GM21529 (cell line): ENCODE data around the gene PSMD1.

Experiments used
- ATAC-seq: cut with Tn5 transposase; IDR thresholded peaks from one replicate; pipeline ENCODE4 v1.9.1; 2021; ENCODE audit not compliant: unreplicated experiment

The PSMD1 gene

GRCh38 chr2:231110551-231110950 is 53.9 kb downstream of the PSMD1 start:
- ATAC-seq: no peak

GRCh38 chr2:231111987-231112386 is 55.3 kb downstream of the PSMD1 start:
- ATAC-seq: no peak

DNA sequence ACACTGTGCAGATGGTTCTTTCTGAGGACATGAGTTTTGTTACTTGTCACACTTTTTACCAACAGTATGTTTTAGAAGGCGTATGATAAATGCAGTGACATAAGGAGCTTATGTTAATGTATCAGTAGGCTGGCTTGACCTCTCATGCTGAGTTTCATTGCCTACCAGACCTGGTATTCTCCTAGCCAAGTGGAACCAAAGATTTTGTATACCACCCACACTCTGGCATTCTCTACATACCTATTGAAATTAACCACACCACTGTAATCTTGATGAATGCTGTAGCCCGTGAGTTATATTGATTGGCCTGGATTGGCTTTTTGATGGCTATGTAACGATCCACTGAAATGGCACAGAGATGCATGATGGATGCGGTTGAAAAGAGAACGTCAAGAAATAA is 56.8 kb downstream of the PSMD1 start:
- ATAC-seq: no peak

DNA sequence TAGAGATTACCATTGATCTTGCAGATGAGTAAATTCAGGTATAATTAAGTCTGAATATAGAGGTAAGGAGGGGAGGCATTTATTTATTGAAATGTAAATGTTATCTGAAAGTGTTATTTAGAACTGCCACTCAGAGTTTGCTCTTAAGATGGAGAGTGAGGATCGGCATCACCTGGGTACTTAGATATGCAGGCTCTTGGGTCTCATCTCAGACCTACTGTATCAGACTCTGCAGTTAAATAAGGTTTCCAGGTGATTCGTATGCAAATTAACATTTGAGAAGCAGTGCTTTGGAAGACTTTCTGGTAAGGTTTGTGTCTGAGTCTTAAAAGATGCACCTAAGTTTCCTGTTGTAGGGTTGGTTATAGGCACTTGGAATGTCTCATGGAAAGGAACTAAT is 59.0 kb downstream of the PSMD1 start:
- no peak for ATAC-seq

DNA sequence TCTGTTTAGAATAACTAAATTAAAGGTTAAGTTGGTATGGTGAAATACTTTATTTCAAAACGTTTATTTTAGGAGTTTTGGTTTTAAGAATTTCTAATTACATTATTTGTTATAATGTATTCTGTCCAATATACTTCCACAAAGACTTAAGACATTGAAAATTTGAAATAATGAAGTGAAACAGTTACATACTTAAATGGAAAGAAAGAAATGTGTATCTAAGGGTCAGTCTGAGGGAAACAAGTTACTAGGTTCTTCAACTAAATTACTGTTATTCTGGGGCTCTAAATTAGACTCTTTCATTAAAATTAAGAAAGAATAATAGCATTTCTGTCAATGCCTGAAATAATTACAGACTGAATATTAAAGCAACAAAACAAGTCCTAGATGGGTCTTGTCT is 60.5 kb downstream of the PSMD1 start:
- ATAC-seq: no peak

GRCh38 chr2:231117922-231118613 is 61.4 kb downstream of the PSMD1 start:
- no peak for ATAC-seq

DNA sequence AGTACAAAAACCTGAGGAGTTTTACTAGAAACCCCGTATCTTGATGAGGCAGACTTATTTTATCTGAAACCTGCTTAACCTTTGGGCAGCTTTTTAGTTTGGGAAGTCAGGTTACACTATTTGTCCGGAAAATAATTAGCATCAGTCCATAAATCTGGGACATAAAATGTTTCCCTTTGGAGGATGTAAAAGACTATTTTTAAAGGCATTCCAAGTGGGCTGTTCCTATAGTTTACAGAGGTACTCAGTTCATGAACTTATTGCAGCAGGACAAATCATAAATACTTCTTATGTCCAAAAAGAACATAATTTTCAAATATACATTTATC is 61.9 kb downstream of the PSMD1 start:
- no peak for ATAC-seq

DNA sequence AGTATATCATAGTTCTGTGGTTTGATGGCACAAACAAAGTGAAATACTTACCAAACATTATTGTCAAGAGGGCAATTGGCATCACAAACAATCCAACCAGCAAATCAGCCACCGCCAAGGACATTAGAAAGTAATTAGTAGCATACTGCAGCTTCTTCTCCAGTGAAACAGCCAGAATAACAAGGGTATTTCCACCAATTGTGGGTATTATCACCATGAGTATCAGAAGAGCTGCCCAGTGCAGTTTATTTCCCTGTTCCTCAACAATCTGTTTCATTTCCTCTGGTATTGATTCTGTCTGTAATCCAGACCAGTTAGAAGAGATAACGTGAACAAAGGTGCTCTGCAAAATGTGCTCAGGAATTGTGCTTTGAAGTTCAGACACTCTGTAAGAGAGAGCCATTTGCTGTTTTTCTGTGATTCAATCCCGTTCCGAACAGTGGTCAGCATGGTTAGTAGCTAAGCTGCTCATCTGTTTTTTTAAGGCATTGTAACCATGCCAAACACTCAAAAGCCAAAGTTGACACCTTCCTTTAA is 66.8 kb downstream of the PSMD1 start:
- ATAC-seq: no peak

DNA sequence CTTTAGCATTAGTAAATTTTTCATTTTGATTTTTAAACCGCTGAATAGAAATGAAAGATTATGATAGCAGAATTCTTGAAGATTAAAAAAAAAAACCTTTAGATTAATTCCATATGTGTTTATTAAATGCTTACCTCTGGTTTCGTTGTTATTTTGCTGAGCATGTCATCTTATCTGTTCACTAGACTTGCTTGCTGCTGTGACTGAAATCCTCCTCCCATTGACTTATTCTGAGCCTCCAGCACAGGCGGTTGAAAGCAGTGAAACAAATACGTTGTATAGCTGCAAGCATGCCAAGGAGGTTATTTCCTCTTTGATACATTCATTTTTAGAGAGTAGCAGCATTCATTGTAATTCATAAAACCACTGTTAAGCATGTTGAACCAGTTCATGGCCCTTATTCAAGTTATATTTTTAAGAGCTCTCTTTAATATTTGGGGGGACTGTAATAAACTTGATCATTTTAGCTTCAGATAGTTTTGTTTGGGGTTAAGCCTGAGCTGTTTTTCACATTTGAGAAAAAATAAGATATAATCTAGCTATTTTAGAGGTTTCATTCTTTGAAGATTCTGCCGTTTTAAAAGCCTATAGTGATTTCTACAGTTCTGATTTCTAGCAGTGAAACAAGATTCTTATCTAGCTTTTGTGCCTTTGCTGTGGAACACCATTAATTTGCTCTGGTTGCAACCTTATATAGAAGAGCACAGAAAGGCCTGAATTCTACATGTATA is 68.3 kb downstream of the PSMD1 start, which contains the start of gene HTR2B:
TSS of gene HTR2B (minus strand) at position 205 of the 731 bp plus-strand sequence. CDS start 1,278 bp downstream, outside the sequence.
- no peak for ATAC-seq

DNA sequence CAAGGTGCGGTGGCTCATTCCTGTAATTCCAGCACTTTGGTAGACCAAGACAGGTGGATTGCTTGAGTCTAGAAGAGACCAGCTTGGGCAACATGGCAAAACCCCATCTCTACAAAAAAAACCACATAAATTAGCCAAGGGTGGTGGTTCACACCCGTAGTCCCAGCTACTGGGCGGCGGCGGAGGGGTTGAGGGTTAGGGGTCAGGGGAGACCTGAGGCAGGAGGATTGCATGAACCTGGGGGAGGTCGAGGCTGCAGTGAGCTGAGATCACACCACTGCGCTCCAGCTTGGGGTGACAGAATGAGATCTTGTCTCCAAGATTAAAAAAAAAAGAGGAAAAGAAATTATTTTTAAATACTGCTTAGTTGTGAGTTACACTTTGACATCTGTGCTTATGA is 69.5 kb downstream of the PSMD1 start:
- ATAC-seq: no peak

GRCh38 chr2:231127480-231127879 is 70.8 kb downstream of the PSMD1 start:
- ATAC-seq: no peak

DNA sequence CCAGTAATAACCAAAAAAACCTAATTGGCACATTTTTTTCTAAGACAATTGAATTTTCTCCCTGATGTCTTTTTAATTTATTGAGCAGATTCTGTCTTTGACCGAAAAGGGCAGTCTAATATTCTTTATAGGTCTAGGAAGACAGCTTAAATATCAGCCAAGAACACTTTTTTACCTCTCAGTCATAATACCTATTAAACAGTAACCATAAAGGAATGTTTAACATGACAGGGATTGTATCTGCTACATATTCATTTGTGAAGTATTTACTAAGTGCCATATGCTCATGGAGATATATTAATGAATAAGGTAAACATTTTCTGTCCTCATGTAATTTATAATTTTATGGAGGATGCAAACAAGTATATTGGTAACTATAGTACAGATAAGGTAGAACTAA is 71.3 kb downstream of the PSMD1 start:
- no peak for ATAC-seq

DNA sequence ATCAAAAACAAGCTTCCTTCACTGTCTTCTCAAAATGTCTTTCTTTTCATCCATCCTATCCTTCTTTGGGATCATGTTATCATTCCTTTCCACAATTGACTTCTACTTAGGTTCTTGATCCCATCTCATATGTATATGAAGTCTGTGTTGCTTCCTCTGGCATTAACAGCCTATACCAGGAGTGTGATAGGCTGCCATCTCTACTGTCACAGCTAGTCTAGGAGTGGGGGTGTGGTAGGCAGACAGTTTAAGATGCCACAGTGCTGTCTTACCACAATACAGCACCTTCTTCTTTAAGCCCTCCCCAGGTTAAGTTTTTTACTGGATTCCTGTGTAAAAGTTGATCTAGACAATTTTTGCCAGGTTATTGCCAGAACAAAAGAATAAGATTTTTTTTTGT is 71.9 kb downstream of the PSMD1 start:
- ATAC-seq: no peak

GRCh38 chr2:231129216-231129615 is 72.5 kb downstream of the PSMD1 start:
- ATAC-seq: no peak

DNA sequence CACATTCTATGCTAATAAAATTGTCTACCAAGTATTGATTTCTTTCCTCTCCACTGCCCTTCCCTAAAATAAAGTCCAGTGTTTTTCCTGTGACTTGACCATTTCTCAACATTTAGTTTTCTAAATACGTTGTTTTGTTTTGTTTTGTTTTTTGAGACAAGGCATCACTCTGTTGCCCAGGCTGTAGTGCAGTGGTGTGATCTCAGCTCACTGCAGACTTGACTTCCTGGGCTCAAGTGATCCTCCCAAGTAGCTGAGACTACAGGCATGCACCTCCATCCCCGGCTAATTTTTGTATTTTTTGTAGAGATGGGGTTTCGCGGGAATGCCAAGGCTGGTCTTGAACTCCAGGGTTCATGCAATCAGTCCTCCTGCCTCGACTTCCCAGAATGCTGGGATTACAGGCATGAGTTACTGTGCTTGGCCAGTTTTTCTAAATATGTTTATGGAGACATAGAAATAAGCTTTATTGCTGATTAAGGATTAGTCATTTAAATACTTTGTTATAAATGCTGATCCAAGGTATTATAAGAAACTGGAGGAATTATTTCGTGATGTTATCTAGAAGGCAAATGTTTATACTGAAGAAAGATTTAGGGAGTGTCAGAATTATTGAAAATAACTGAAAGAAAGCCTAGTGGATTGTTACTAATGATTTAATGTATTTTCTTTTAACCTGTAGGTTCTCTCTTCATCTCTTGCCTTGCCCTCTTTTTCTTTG is 73.8 kb downstream of the PSMD1 start:
- ATAC-seq: no peak

- no peak for ATAC-seq
Measured at GRCh38 chr2:231132129-231132528, 75.5 kb downstream of the PSMD1 start.

- ATAC-seq: no peak
Measured at GRCh38 chr2:231133365-231134099, 76.9 kb downstream of the PSMD1 start.

GRCh38 chr2:231134910-231135655 is 78.4 kb downstream of the PSMD1 start:
- ATAC-seq: no peak

GRCh38 chr2:231138699-231139098 is 82.0 kb downstream of the PSMD1 start:
- no peak for ATAC-seq

DNA sequence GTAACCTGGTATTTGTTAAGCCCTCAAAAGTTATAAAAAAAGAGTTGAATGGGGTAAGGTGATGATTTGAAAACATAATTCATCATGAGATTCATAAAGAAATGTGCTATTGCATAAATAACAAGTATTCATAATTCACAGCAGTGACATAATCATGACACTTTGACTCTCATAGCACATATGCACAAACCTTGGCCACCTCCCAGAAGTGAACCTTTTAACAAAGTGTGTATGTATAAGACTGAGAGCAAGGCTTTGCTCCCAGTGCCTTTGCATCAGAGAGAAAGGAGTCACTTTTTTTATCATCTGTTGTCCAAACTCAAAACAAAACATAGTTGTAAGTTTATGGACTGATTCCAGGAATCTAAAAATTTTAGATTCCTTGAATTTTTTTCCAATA is 83.1 kb downstream of the PSMD1 start:
- no peak for ATAC-seq
